ENCODE measurements around the gene ACVR1C.

ACVR1C gene

DNA sequence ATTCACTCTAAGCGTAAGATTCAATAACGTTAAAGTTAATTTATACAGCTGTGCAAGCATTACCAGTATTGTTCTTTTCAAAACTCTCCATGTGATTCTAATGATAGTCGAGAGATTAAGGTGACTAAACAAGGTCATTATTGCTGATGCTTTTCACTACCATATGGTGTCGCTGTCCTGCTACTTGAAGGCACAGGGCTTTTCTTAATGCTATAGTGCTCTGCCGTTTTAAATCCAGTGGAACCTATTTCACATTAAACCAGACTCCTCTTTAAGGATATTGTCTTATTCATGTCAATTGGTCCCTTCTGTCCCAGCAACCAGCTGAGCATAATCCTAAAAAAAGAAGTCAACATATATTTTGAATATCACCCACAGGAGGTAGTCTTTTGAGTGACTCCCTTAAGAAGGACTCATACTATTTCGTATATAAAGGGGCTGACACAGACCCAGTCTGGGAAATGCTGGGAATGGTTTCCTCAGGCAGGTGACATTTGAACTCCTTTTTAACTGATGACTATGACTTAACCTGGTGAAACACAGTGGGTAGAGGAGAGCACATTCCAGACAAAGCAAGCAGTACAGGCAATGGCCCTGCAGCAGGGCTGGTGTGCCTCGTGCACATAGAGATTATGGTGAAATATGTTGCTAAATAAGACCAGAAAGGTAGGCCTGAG lies 130.9 kb downstream of the ACVR1C start:
- no peak for DNase-seq (ENCODE audit: low read depth in 2 of 2)

DNA sequence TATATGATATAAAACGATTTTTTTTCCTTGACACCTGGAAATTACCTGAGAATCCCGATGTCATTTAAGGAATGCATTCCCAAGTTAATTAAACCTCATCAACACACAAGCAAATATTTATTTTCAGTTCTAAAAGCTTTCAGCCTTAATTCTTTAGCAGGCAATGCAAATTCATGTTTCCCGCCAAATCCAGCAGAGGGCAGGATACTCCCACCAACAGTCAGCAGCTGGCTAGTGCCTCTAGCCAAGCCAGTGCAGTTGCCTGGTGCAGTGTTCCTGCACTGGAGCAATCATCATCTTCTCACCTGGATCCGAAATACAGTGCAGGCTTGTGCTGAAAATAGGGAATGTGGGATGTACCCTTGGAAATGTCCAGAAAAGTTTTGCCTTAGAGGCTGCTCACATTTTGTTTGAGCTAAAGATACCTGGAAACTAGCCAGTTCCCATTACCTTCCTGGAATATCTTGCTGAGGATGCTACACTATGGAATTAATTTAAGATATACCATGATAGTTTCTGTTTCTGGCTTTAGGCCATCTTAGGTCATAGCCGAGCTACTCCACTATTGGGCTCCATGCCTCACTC lies 136.4 kb downstream of the ACVR1C start:
- peak; percentile 45 to 59 for DNase-seq (ENCODE audit: low read depth in 2 of 2)

DNA sequence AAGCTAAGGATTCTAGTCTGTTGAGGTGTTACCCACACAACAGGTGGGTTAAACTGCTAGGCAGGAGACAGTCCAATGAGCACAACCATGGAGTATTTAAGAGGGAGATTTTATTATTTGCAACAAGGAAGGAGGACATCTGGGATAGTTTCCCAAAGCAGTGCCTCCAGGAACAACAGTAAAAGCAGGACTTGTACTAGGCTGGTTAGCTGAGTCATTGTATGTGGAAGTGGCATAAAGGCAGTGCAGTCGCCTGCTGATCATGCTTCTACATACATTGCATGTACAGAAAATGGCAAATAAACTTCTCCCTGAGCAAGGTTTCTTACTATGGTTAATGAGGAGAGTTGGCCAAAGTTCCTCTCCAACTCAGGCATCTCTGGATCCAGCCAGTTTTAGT lies 138.7 kb downstream of the ACVR1C start:
- DNase-seq (ENCODE audit: low read depth in 2 of 2) = no peak

DNA sequence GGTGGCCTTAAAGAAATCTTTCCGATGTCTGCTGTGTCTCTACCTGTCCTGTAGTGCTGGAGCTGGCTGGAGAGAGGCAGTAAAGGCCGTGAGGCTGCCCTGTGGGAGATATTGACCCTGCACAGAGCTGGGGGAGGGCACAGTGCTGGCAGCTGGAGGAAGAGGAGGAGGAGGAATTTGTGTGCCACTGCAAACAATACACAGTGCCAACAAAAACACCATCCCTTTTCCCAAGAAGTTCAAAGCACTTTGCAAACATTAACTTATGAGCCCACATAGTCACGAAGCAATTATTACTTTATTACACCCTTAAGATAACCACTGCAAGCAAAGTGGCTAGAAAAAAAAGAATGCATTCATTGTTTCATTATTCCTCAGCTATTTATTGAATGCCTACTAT lies 139.8 kb downstream of the ACVR1C start:
- DNase-seq (ENCODE audit: low read depth in 2 of 2) = no peak

DNA sequence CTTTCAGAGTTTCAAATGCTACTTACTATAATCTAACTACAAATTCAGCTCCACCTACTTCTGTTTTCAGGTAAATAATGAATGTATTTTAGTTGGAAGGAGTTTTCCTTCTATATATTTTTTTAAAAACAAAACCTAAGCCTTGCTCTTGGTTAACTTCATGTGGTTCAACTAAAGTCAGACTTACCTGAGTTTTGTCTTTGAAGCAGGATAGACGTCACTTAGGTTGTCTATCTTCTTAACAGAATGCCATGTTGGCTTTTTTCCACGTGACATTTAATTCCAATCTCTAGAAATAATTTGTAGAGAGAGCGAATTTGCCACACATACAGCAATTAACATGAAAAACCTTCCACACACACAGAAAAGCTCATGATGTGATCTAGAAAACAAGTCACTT lies 140.9 kb downstream of the ACVR1C start:
- DNase-seq (ENCODE audit: low read depth in 2 of 2) = no peak

DNA sequence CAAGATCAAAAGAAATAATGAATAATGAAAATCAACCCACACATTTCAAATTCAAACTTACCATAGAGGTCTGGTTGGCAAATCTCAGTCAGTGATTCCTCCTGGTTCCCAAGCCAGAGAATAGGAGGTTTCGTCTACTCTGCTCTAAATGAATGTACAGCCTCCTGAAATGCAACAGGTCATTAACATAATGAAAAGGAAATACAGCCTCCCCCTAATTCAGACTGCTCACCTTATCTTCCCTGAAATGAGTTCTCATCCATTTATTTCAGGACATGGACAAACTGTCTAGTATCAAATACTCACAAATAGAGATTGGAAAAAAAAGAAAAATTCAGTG lies 141.4 kb downstream of the ACVR1C start:
- no peak for DNase-seq (ENCODE audit: low read depth in 2 of 2)

DNA sequence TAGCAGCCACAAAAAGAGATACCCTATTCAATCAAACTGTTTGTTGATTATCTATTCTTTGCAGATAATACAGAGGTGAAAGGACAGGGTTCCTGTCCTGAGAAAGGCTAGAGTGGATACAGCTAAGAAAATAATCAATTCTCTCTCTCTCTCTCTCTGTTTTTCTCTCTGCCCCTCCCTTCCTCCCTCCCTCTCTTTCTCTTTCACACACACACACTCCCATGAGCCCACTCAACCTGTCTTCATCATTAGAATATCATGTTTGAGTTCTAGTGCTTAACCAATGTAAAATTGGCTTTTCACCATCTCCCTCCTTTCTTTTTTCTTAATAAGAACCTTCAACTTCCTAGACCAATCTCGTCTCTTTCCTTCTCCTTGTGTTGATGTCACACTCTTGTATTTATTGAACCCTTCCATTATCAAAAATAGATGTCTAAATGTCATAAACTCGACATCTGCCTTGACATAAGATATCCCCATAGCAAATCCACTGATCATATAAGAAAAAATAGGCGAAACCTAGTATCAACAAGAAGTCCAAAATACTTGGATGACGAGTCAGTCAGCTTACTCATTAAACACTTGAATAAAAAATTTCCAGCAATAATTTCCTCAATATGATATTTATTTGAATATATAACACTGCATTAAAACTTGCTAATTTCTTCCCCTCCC lies 141.9 kb downstream of the ACVR1C start:
- DNase-seq (ENCODE audit: low read depth in 2 of 2) = no peak

DNA sequence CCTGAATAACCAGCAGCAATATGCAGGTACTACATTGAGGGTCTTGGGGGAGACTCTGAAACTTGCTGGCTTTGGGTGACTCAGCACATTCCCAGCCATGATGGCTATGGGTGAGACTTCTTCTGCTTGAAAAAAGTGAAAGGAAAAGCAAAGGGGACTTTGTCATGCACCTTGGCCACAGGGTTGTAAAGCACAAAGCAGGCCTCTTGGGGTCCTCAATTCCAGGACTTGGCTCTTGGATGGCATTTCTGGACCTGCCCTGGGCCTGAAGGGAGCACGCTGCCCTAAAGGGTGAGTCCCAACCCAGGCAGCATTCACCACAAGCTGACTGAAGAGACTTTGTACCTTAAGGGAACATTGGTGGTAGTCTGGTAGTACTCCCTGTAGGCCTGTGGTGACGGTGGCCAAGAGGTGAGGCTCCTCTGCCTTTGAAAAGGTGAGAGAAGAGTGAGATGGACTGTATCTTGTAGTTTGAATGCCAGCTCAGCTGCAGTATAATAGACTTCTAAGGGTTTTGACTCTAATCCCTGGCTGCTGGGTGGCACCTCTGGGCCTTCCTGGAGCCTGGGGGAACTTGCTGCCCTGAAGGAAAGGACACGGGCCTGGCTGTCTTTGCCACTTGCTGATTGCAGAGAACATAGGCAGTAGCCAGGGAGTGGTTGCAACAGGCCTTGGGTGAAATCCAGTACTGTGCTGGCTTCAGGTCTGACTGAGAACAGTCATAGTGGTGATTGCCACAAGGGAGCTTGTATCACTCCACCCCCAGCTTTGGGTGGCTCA lies 148.3 kb downstream of the ACVR1C start:
- DNase-seq (ENCODE audit: low read depth in 2 of 2) = peak in 1 of 2 experiments; percentile 47

DNA sequence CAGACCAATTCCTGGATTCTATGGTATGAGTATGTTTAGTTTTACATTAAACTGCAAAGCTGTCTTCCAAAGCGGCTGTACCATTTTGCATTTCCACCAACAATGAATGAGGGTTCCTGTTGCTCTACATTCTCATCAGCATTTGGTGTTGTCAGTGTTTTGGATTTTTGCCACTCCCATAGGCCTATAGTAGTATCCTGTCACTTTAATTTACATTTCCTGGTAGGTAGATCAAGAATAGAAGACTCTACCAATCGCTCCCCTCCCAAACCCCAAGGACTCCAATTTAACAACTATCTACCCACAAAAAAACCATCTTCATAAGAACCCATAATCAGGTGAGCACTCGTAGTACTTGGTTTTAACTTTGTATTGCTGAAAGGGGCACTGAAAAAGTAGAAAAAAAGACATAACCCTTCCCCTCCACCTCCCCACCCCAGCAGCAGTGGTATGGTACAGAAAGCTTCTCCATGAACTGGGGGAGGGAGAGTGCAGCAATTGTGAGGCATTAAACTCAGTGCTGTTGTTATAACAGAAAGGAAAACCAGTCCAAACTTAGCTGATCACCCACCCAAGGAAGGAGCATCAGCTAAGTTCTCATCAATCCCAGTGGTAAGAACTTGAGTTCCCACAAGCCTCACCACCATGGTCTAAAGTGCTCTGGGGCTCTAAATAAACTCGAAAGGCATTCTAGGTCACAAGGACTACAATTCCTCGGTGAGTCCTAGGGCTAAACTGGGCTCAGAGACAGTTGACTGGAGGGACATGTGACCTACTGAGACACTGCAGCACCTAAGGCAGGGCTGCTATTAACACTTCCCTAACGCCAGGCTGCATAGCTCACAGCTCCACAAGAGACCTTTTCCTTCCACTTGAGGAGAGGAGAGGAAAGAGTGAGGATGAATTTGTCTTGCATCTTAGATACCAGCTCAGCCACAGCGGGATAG lies 149.3 kb downstream of the ACVR1C start:
- no peak for DNase-seq (ENCODE audit: low read depth in 2 of 2)

DNA sequence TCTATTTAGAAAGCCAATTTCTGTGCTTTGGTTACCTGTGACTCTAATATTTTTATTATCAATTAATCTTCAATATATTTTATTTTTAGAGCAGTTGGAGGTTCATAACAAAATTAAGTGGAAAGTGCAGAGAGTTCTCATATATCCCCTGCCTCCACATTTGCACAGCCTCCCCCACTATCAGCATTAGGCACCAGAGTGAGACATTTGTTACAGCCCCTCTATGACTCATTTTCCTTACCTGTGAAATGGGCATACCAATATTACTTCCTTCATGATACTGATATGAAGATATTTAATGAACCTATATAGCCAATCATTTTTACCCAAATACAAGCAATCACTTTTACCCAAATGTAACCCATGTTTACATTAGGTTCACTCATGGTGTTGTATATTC lies 150.7 kb downstream of the ACVR1C start:
- DNase-seq (ENCODE audit: low read depth in 2 of 2) = no peak

DNA sequence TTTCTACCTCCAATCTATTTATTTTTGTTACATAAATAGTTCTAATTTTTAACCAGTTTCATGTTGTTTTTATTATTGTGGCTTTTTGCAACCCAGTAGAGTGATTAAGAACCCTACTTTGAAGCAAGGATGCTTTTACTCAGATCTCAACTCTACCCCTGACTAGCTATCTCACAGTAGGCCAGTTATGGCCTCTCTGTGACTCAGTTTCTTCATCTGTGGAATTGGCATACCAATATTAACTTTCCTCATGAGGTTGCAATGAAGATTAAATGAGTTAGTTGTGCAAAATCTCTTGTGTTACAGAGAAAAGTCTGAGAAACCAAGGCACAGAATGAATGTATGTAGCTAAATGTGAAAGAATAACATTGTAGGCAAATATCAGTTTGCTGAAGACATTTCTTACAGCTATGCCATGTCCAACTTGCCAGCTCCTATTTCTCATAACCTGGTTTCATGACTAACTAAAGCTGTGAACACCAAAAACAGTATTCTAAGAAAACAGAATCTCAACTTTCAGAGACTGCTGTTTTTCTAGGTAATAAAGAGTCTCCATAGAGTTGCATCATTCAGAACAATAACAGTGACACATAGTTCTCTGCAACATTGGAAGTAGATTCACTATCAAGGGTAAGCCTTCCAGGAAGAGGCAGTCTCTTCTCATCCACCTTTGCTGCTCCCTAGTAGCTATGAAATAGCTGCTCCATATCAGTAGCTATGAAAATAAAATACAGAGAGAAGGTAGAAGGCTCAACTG lies 151.5 kb downstream of the ACVR1C start:
- DNase-seq (ENCODE audit: low read depth in 2 of 2) = no peak

Data from stimulated activated CD4-positive, alpha-beta T cell treated with anti-CD3 and anti-CD28 coated beads, Interleukin-12 subunit alpha, Interleukin-12 subunit beta, amount 100 ng/mL, for 24 hours (primary cell).